Liver (tissue), 9 donors: Measurements from ENCODE around the gene POLR3H. TPM values are rescaled to one million over a fixed set of nuclear protein-coding genes. Genes with fewer than 3 reads are reported as not detected.

Experiments
- DNase-seq: peaks from one replicate; pipeline ENCODE4 v3.0.0-alpha.2; 2017; ENCODE audit warnings: low spot score
- H3K27ac ChIP-seq, 2 donors: one replicate each; pipeline ENCODE4 v1.7.0; 2013; ENCODE audit warnings: inconsistent platforms in 2 of 2, low read length in 2 of 2, control low read depth in 1 of 2, low read depth in 1 of 2, mild to moderate bottlenecking in 1 of 2
- H3K27me3 ChIP-seq, 4 donors: one replicate each; pipeline versions ENCODE4 v1.6.1 to v1.7.0; 2013; ENCODE audit warnings: low read length in 3 of 4, inconsistent platforms in 1 of 4, mild to moderate bottlenecking in 1 of 4, moderate library complexity in 1 of 4; ENCODE audit not compliant: control insufficient read depth in 4 of 4, insufficient read depth in 4 of 4
- H3K36me3 ChIP-seq, 4 donors: one replicate each; pipeline versions ENCODE4 v1.6.1 to v1.7.0; 2013; ENCODE audit warnings: low read length in 3 of 4, mild to moderate bottlenecking in 3 of 4, low read depth in 1 of 4, moderate library complexity in 1 of 4; ENCODE audit not compliant: control insufficient read depth in 4 of 4, insufficient read depth in 3 of 4
- H3K4me1 ChIP-seq, 4 donors: one replicate each; pipeline versions ENCODE4 v1.6.1 to v1.7.0; 2013; ENCODE audit warnings: low read length in 3 of 4, mild to moderate bottlenecking in 3 of 4, moderate library complexity in 1 of 4; ENCODE audit not compliant: control insufficient read depth in 4 of 4, insufficient read depth in 4 of 4
- H3K4me3 ChIP-seq, 3 donors: one replicate each; pipeline versions ENCODE4 v1.6.1 to v1.7.0; 2013; ENCODE audit warnings: low read length in 3 of 3, control low read depth in 1 of 3, low read depth in 1 of 3, mild to moderate bottlenecking in 1 of 3
- H3K9ac ChIP-seq, 2 donors: one replicate each; pipeline ENCODE4 v1.7.0; 2013; ENCODE audit warnings: low read length in 2 of 2, mild to moderate bottlenecking in 2 of 2, moderate library complexity in 2 of 2, control low read depth in 1 of 2, low read depth in 1 of 2
- H3K9me3 ChIP-seq, 4 donors: one replicate each; pipeline versions ENCODE4 v1.6.1 to v1.7.0; 2013; ENCODE audit warnings: low read length in 3 of 4; ENCODE audit not compliant: control insufficient read depth in 4 of 4
- EGR1 ChIP-seq, 2 donors: IDR thresholded peaks; 2 replicates each; pipeline ENCODE4 v1.6.1; 2016 to 2018; ENCODE audit warnings: antibody characterized with exemption in 2 of 2, low read depth in 2 of 2
- FOXA1 ChIP-seq: IDR thresholded peaks from 2 replicates; pipeline ENCODE4 v1.6.1; 2016; ENCODE audit warnings: antibody characterized with exemption
- FOXA2 ChIP-seq: IDR thresholded peaks from 2 replicates; pipeline ENCODE4 v1.6.1; 2016; ENCODE audit warnings: antibody characterized with exemption
- GABPA ChIP-seq, 2 donors: IDR thresholded peaks in 1 of 2; conservative IDR thresholded peaks in 1 of 2; 2 replicates each; pipeline ENCODE4 v1.6.1; 2016; ENCODE audit warnings: antibody characterized with exemption in 2 of 2, mild to moderate bottlenecking in 1 of 2, moderate library complexity in 1 of 2
- HNF4A ChIP-seq, 2 donors: conservative IDR thresholded peaks; 2 replicates each; pipeline ENCODE4 v1.6.1; 2016; ENCODE audit warnings: antibody characterized with exemption in 2 of 2, mild to moderate bottlenecking in 2 of 2
- JUND ChIP-seq, 2 donors: IDR thresholded peaks; 2 replicates each; pipeline ENCODE4 v1.6.1; 2016; ENCODE audit warnings: antibody characterized with exemption in 2 of 2
- NR2F2 ChIP-seq: IDR thresholded peaks from 2 replicates; pipeline ENCODE4 v1.6.1; 2016; ENCODE audit warnings: antibody characterized with exemption
- RAD21 ChIP-seq, 2 donors: IDR thresholded peaks; 2 replicates each; pipeline ENCODE4 v1.6.1; 2016; ENCODE audit warnings: antibody characterized with exemption in 2 of 2, mild to moderate bottlenecking in 2 of 2
- RXRA ChIP-seq, 2 donors: IDR thresholded peaks; 2 replicates each; pipeline ENCODE4 v1.6.1; 2017 to 2018; ENCODE audit warnings: antibody characterized with exemption in 2 of 2, mild to moderate bottlenecking in 1 of 2
- SP1 ChIP-seq: IDR thresholded peaks from 2 replicates; pipeline ENCODE4 v1.6.1; 2018; ENCODE audit warnings: antibody characterized with exemption, mild to moderate bottlenecking
- TAF1 ChIP-seq: conservative IDR thresholded peaks from 2 replicates; pipeline ENCODE4 v1.6.1; 2016; ENCODE audit warnings: antibody characterized with exemption, mild to moderate bottlenecking
- YY1 ChIP-seq: IDR thresholded peaks from 2 replicates; pipeline ENCODE4 v1.6.1; 2016; ENCODE audit warnings: antibody characterized with exemption, mild to moderate bottlenecking
- WGBS: extraction: QIAGEN DNeasy Blood & Tissue Kit; methylation state at CpG from one replicate; pipeline ENCODE4 v1.1.7; 2013; 5-methylcytosine and 5-hydroxymethylcytosine counted together
- polyA plus RNA-seq, 2 donors: library from polyadenylated mRNA; stranded (reverse) in 1 of 2; unstranded in 1 of 2; fragments of 200-250 nt in 1 of 2; fragments of >200 nt in 1 of 2; fragmentation: Nextera tagmentation in 1 of 2; extraction: Ambion mirVana in 1 of 2; gene quantifications; one replicate each; pipeline versions ENCODE4 v1.2.1 to v1.2.3, GENCODE V29; 2013 to 2015
- total RNA-seq, 2 donors: library from RNA; depleted of rRNA; stranded (reverse); fragments of >200 nt; gene quantifications; one replicate each; pipeline ENCODE4 v1.2.3, GENCODE V29; 2014
- TF ChIP-seq, protein P1 (sequence below): fragments of 150-350 bp; IDR thresholded peaks from 2 replicates; pipeline ENCODE4 v1.5.1; 2017; ENCODE audit warnings: improper control_type of control experiment, low read depth, low read length; ENCODE audit not compliant: missing input control
- TF ChIP-seq, protein P2 (sequence below): IDR thresholded peaks from 2 replicates; pipeline ENCODE4 v1.6.1; 2016; ENCODE audit warnings: antibody characterized with exemption
- TF ChIP-seq, protein P3 (sequence below): IDR thresholded peaks from 2 replicates; pipeline ENCODE4 v1.6.1; 2016; ENCODE audit warnings: antibody characterized with exemption, mild to moderate bottlenecking
- TF ChIP-seq, protein P4 (sequence below): IDR thresholded peaks from 2 replicates; pipeline ENCODE4 v1.6.1; 2016; ENCODE audit warnings: antibody characterized with exemption
- donor health status: healthy.
- donor health status: healthy.
- donor health status: healthy.
- donor health status: healthy.
- donor health status: healthy.

The POLR3H gene
- total and polyA plus RNA-seq, 4 donors: 11.7 to 37.7 (median 27.1) TPM

DNA sequence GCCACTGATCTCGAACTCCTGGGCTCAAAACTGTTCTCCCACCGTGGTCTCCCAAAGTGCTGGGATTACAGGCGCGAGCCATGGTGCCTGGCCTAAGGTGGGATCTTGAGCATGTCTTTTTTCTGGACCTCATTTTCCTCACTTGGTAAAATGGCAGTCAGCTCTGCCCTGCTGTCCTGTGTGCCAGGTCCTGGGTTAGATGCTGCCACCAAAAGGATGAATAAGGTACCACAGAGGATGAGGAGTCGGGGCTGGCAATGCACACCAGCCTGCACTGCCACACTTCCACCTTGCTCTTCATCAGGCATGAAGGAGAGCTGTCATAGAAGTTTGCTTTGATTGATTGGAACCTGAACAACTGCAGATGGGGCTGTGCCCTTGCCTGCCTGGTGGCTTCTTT lies 43.1 kb downstream of the POLR3H start:
- peaks cover 0 to 10% (median 0%) of the 10 kb centered on the region in 4 donors for H3K4me1 ChIP-seq
- DNase-seq: no peak
- TF ChIP-seq FOXA2 (no peak), YY1 (no peak), EGR1 (IDR thresholded peaks at IDR 0.05; ENCODE audit: low read depth in 2 of 2) (no peak), HNF4A (conservative IDR thresholded peaks at IDR 0.05) (no peak), RAD21 (IDR thresholded peaks at IDR 0.05) (peak; percentile 62 to 79)
- TF ChIP-seq, protein P1, sequence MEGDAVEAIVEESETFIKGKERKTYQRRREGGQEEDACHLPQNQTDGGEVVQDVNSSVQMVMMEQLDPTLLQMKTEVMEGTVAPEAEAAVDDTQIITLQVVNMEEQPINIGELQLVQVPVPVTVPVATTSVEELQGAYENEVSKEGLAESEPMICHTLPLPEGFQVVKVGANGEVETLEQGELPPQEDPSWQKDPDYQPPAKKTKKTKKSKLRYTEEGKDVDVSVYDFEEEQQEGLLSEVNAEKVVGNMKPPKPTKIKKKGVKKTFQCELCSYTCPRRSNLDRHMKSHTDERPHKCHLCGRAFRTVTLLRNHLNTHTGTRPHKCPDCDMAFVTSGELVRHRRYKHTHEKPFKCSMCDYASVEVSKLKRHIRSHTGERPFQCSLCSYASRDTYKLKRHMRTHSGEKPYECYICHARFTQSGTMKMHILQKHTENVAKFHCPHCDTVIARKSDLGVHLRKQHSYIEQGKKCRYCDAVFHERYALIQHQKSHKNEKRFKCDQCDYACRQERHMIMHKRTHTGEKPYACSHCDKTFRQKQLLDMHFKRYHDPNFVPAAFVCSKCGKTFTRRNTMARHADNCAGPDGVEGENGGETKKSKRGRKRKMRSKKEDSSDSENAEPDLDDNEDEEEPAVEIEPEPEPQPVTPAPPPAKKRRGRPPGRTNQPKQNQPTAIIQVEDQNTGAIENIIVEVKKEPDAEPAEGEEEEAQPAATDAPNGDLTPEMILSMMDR: peak; percentile 41
- peaks cover 1 to 27% (median 21%) of the 10 kb centered on the region in 4 donors for H3K36me3 ChIP-seq
- WGBS: 92% methylated on average over 5 of the region's 5 CpGs
- no peak overlapping the region for H3K9ac ChIP-seq
- no peak overlapping the region for H3K4me3 ChIP-seq
- H3K27ac ChIP-seq: no peak overlapping the region
- no peaks in the 10 kb centered on the region for H3K27me3 ChIP-seq
- no peaks in the 10 kb centered on the region for H3K9me3 ChIP-seq

DNA sequence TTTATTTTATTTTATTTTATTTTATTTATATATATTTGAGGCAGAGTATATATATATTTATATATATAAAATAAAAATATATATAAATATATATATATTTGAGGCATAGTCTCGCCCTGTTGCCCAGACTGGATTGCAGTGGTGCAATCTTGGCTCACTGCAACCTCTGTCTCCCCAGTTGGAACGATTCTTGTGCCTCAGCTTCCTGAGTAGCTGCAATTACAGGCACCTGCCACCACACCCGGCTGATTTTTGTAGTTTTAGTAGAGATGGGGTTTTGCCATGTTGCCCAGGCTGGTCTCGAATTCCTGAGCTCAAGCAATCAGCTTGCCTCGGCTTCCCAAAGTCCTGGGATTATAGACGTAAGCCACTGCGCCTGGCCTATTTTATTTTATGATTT lies 44.0 kb downstream of the POLR3H start:
- peaks cover 1 to 27% (median 21%) of the 10 kb centered on the region in 4 donors for H3K36me3 ChIP-seq
- H3K4me1 ChIP-seq: peaks cover 0 to 10% (median 1%) of the 10 kb centered on the region in 4 donors
- 82% methylated on average over 7 of the region's 7 CpGs for WGBS
- H3K27ac ChIP-seq: no peak overlapping the region
- H3K4me3 ChIP-seq: no peak overlapping the region
- TF ChIP-seq RAD21 (IDR thresholded peaks at IDR 0.05) (no peak), YY1 (no peak), TAF1 (no peak), SP1 (no peak), JUND (IDR thresholded peaks at IDR 0.05) (no peak), EGR1 (IDR thresholded peaks at IDR 0.05; ENCODE audit: low read depth in 2 of 2) (no peak), RXRA (IDR thresholded peaks at IDR 0.05) (no peak), FOXA1 (no peak), FOXA2 (no peak), GABPA (IDR thresholded peaks at IDR 0.05 in 1 of 2, conservative IDR thresholded peaks at IDR 0.05 in 1 of 2) (no peak), NR2F2 (no peak)
- TF ChIP-seq, protein P2, sequence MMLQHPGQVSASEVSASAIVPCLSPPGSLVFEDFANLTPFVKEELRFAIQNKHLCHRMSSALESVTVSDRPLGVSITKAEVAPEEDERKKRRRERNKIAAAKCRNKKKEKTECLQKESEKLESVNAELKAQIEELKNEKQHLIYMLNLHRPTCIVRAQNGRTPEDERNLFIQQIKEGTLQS: no peak
- TF ChIP-seq, protein P3, sequence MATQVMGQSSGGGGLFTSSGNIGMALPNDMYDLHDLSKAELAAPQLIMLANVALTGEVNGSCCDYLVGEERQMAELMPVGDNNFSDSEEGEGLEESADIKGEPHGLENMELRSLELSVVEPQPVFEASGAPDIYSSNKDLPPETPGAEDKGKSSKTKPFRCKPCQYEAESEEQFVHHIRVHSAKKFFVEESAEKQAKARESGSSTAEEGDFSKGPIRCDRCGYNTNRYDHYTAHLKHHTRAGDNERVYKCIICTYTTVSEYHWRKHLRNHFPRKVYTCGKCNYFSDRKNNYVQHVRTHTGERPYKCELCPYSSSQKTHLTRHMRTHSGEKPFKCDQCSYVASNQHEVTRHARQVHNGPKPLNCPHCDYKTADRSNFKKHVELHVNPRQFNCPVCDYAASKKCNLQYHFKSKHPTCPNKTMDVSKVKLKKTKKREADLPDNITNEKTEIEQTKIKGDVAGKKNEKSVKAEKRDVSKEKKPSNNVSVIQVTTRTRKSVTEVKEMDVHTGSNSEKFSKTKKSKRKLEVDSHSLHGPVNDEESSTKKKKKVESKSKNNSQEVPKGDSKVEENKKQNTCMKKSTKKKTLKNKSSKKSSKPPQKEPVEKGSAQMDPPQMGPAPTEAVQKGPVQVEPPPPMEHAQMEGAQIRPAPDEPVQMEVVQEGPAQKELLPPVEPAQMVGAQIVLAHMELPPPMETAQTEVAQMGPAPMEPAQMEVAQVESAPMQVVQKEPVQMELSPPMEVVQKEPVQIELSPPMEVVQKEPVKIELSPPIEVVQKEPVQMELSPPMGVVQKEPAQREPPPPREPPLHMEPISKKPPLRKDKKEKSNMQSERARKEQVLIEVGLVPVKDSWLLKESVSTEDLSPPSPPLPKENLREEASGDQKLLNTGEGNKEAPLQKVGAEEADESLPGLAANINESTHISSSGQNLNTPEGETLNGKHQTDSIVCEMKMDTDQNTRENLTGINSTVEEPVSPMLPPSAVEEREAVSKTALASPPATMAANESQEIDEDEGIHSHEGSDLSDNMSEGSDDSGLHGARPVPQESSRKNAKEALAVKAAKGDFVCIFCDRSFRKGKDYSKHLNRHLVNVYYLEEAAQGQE: no peak
- TF ChIP-seq, protein P4, sequence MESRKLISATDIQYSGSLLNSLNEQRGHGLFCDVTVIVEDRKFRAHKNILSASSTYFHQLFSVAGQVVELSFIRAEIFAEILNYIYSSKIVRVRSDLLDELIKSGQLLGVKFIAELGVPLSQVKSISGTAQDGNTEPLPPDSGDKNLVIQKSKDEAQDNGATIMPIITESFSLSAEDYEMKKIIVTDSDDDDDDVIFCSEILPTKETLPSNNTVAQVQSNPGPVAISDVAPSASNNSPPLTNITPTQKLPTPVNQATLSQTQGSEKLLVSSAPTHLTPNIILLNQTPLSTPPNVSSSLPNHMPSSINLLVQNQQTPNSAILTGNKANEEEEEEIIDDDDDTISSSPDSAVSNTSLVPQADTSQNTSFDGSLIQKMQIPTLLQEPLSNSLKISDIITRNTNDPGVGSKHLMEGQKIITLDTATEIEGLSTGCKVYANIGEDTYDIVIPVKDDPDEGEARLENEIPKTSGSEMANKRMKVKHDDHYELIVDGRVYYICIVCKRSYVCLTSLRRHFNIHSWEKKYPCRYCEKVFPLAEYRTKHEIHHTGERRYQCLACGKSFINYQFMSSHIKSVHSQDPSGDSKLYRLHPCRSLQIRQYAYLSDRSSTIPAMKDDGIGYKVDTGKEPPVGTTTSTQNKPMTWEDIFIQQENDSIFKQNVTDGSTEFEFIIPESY: no peak
- no peaks in the 10 kb centered on the region for H3K9me3 ChIP-seq
- no peaks in the 10 kb centered on the region for H3K27me3 ChIP-seq
- DNase-seq: no peak
- no peak overlapping the region for H3K9ac ChIP-seq
